Measurements from ENCODE around the gene SLC2A10. TPM values are rescaled to one million over a fixed set of nuclear protein-coding genes. Genes with fewer than 3 reads are reported as not detected.

Gene SLC2A10
- total RNA-seq, 4 donors from 2014 or later: 33.7 to 53.0 (median 51.1) TPM

DNA sequence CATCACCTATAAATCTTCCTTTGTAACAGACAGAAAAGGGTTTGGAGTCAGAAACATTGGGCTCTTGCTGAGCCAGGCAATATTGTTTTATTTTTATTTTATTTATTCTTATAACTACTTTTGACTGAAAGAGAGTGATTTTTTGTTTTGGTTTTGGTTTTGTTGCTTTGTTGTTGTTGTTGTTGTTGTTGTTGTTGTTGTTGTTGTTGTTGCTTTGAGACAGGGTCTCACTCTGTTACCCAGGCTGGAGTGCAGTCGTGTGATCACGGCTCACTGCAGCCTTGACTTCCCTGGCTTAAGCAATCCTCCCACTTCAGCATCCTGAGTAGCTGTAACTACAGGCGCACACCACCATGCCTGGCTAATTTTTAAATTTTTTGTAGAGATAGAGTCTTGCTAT is 43.1 kb upstream of the SLC2A10 start:
- Histone ChIP-seq H3K4me3 (replicated peaks in 1 of 3) (no peak overlapping the region), H3K27ac (no peak overlapping the region), H3K36me3 (no peaks in the 10 kb centered on the region), H3K4me1 (no peaks in the 10 kb centered on the region), H3K27me3 (no peaks in the 10 kb centered on the region), H3K9me3 (no peaks in the 10 kb centered on the region)
- no peak for DNase-seq
- TF ChIP-seq, protein P1, sequence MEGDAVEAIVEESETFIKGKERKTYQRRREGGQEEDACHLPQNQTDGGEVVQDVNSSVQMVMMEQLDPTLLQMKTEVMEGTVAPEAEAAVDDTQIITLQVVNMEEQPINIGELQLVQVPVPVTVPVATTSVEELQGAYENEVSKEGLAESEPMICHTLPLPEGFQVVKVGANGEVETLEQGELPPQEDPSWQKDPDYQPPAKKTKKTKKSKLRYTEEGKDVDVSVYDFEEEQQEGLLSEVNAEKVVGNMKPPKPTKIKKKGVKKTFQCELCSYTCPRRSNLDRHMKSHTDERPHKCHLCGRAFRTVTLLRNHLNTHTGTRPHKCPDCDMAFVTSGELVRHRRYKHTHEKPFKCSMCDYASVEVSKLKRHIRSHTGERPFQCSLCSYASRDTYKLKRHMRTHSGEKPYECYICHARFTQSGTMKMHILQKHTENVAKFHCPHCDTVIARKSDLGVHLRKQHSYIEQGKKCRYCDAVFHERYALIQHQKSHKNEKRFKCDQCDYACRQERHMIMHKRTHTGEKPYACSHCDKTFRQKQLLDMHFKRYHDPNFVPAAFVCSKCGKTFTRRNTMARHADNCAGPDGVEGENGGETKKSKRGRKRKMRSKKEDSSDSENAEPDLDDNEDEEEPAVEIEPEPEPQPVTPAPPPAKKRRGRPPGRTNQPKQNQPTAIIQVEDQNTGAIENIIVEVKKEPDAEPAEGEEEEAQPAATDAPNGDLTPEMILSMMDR (IDR thresholded peaks at IDR 0.05): no peak
- TF ChIP-seq POLR2A (IDR thresholded peaks at IDR 0.05): no peak
- WGBS, 2 donors: 92 to 93% methylated on average over 3 of the region's 3 CpGs
- intact Hi-C loops (cut with DNase I): no loop called here

DNA sequence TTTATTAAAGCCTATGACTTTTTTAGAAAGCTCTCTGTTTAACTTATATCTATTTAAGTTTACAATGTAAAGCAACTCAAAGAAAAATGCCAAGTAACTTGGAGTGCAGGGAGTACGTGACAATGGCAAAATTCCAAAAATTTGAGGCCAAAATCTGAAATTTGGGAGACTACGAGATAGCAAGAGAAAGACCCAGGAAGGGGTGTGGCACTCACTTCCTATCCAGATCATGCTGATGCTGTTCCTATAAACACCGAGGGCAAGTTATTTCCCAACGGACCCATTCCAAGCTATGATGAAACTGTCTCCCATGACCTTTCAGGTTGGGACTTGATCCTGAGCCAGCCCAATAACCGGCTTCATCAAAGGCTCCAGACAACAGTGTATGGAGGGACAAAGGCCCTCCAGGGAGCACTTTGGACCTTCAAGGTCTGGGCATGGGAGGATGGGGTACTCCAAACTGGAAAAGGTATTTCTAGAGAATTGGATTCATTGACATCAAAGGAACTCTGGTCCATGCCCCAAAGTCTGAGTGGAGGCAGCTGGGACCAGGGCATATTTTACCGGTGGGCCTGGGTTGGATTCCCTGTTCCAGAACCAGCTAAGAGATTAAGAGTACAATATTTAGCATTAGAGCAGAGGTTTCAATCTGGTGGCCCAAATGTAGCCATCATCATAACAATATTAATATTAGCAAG is 42.5 kb upstream of the SLC2A10 start:
- no peaks in the 10 kb centered on the region for H3K36me3 ChIP-seq
- no peak for DNase-seq
- H3K4me1 ChIP-seq: no peaks in the 10 kb centered on the region
- WGBS, 2 donors: 86 to 89% methylated on average over 6 of the region's 6 CpGs
- H3K27me3 ChIP-seq: no peaks in the 10 kb centered on the region
- intact Hi-C loops (cut with DNase I): no loop called here
- no peak for TF ChIP-seq POLR2A (IDR thresholded peaks at IDR 0.05)
- H3K4me3 ChIP-seq (replicated peaks in 1 of 3): no peak overlapping the region
- H3K27ac ChIP-seq: no peak overlapping the region
- H3K9me3 ChIP-seq: no peaks in the 10 kb centered on the region

DNA sequence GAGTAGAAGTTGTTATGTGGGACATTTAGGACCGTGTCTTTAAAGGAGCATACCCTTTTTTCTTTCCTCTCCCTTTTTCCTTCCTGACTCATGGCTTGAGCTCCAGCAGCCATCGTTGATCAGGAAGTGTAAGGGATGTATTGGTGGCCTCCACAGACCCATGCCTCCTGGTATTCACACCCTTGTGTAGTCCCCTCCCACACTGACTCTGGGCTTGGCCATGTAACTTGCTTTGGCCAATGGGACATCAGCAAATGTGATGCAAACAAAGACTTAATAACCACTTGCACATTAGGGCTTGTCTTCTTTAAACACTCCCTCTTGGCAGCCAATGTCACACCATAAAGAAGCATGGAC is 39.2 kb upstream of the SLC2A10 start:
- H3K27ac ChIP-seq: no peak overlapping the region
- TF ChIP-seq, protein P1 (IDR thresholded peaks at IDR 0.05): no peak
- TF ChIP-seq POLR2A (IDR thresholded peaks at IDR 0.05): no peak
- no peaks in the 10 kb centered on the region for H3K4me1 ChIP-seq
- DNase-seq: no peak
- intact Hi-C loops (cut with DNase I): no loop called here
- 84 to 87% methylated on average over 2 of the region's 2 CpGs for WGBS, 2 donors
- H3K9me3 ChIP-seq: no peaks in the 10 kb centered on the region
- no peak overlapping the region for H3K4me3 ChIP-seq (replicated peaks in 1 of 3)
- no peaks in the 10 kb centered on the region for H3K36me3 ChIP-seq
- no peaks in the 10 kb centered on the region for H3K27me3 ChIP-seq

DNA sequence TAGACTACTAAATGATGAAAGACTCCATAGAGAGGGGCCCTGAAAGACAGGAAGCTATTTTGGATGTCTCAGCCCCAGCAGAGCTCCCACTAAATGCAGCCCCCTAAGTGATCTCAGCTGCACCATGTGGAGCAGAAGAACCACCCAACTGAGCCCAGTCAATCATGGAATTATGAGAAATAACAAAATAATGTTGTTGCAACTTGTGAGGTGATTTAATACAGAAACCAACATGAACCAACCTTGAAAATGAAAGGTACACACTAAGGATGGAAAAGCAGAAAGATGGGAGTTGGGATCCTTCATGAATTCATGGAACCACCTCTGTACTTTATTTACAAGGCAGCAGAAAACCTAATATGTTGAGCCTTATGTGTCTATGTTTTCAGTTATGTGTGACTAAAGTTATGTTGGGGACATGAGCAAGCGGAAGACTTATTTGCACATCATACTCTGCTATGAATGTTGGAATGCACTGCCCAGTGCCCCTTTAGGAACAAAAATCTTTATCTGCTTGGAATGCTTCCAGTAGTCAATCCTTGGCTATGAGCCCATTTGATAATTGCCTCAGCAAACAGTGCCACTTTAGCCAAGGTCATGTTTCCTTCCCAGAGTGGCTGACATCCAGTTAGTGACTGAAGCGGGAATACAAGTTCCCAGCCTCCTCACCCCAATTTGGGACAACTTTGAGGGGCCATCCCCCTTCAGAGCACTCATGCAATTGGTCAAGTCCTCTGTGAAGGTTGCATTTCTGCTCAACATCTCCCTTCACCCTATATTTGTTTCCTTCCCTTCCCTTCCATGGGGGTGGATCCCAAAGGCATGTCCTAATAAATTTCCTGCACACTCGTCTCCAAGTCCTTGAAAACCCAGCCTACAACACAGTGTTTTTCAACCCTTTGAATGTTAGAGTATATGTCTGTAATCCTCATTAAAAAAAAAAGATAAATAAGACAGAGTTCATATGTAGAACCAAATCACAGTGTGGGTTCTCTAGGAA is 38.6 kb upstream of the SLC2A10 start:
- Histone ChIP-seq H3K4me3 (replicated peaks in 1 of 3) (no peak overlapping the region), H3K27me3 (no peaks in the 10 kb centered on the region), H3K9me3 (no peaks in the 10 kb centered on the region), H3K27ac (no peak overlapping the region), H3K36me3 (no peaks in the 10 kb centered on the region), H3K4me1 (no peaks in the 10 kb centered on the region)
- intact Hi-C loops (cut with DNase I): no loop called here
- WGBS, 2 donors: 78 to 84% methylated on average over 3 of the region's 3 CpGs
- no peak for DNase-seq
- no peak for TF ChIP-seq POLR2A (IDR thresholded peaks at IDR 0.05)
- TF ChIP-seq, protein P1 (IDR thresholded peaks at IDR 0.05): no peak

DNA sequence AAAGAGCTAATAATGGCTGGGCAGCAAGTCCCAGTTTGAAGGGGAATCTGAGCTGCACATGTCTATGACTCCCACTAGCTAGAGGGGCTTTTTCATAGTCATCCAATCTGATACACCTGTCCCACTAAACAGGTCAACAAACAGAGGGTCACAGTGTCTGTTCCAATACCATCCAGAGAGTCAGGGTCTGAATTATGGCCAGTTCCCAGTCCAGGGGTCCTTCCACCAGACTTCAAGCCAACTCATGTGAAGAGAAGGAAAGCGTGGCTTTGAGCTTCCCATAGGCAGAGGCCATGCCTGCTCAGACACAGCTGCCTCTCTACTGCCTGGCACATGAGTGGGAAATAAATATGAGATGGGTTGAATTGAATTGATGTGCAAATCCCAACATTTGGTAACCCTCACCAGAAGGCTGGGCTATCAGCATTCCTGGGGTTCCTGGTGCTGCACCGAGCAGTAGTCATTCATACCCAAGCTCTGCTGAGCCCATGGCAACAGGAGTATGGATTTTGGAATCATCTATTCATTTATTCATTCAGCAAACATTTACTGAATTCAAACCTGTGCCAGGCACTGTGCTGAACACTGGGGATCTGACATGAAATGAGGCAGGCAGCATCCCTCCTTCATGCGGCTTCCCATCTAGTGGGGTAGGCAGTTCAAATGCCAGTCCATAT is 37.4 kb upstream of the SLC2A10 start:
- no peaks in the 10 kb centered on the region for H3K9me3 ChIP-seq
- no peak for TF ChIP-seq POLR2A (IDR thresholded peaks at IDR 0.05)
- TF ChIP-seq, protein P1 (IDR thresholded peaks at IDR 0.05): no peak
- no peak overlapping the region for H3K27ac ChIP-seq
- no peaks in the 10 kb centered on the region for H3K4me1 ChIP-seq
- H3K4me3 ChIP-seq (replicated peaks in 1 of 3): no peak overlapping the region
- DNase-seq: no peak
- WGBS, 2 donors: 94 to 98% methylated on average over 3 of the region's 3 CpGs
- intact Hi-C loops (cut with DNase I): no loop called here
- no peaks in the 10 kb centered on the region for H3K27me3 ChIP-seq
- H3K36me3 ChIP-seq: no peaks in the 10 kb centered on the region
